Endothelial cell of umbilical vein (primary cell): ENCODE measurements around the gene TM9SF2. TPM values are rescaled to one million over a fixed set of nuclear protein-coding genes. Genes with fewer than 3 reads are reported as not detected.

ENCODE experiments used
- BruUV-seq: library from RNA; stranded (reverse); fragments of 400-500 nt; replicated peaks from 2 replicates; lab custom pipeline; 2021; lab: Mats Ljungman, UMichigan
- CTCF ChIA-PET: fragments of 300-600, 350-600 bp; sonication (Branson Sonifier 250); formaldehyde crosslinking; loops from one replicate; lab custom pipeline; 2021; ENCODE audit warnings: antibody characterized with exemption, inconsistent platforms; lab: Charles Lee
- POLR2A ChIA-PET: fragments of 300-600, 350-600 bp; sonication (Branson Sonifier 250); formaldehyde crosslinking; loops from one replicate; lab custom pipeline; 2021; ENCODE audit warnings: antibody characterized with exemption, inconsistent platforms; lab: Charles Lee
- DNase-seq: peaks from one replicate; pipeline ENCODE4 v3.0.0-alpha.2; 2011; ENCODE audit warnings: low read depth, low spot score
- FAIRE-seq: peaks from 2 replicates; lab custom pipeline; 2011; peaks lifted over from hg19 to GRCh38; lab: Jason Lieb, UNC
- H2AFZ ChIP-seq: 2 replicates; pipeline ENCODE4 v1.6.0; 2012; ENCODE audit warnings: low read depth, low read length, control low read depth, inconsistent platforms
- H3K27ac ChIP-seq: 2 replicates; pipeline ENCODE4 v1.5.1; 2011; ENCODE audit warnings: low read depth, mild to moderate bottlenecking, control low read depth, low read length, moderate library complexity; ENCODE audit not compliant: insufficient read depth
- H3K27me3 ChIP-seq, 2 experiments: 2 replicates each; pipeline versions ENCODE4 v1.6.0 to v1.6.1; 2011; ENCODE audit warnings: low read length in 2 of 2, mixed read lengths in 1 of 2; ENCODE audit not compliant: control insufficient read depth in 2 of 2, insufficient read depth in 2 of 2
- H3K36me3 ChIP-seq, 2 experiments: 2 replicates in 1 of 2; 3 replicates in 1 of 2; pipeline ENCODE4 v1.5.1; 2011; ENCODE audit warnings: low read length in 2 of 2, mild to moderate bottlenecking in 1 of 2, moderate library complexity in 1 of 2; ENCODE audit not compliant: control insufficient read depth in 2 of 2, insufficient read depth in 2 of 2; ENCODE audit errors: extremely low read depth in 1 of 2
- H3K4me1 ChIP-seq: 3 replicates; pipeline ENCODE4 v1.5.1; 2011; ENCODE audit warnings: mild to moderate bottlenecking, low read length; ENCODE audit not compliant: control insufficient read depth, insufficient read depth; ENCODE audit errors: extremely low read depth
- H3K4me2 ChIP-seq: 2 replicates; pipeline ENCODE4 v1.6.1; 2011; ENCODE audit warnings: low read length, control low read depth, mixed read lengths; ENCODE audit not compliant: insufficient read depth
- H3K4me3 ChIP-seq, 3 experiments: fragments of 200-600 bp in 1 of 3; sonication (generic), shearing (Covaris generic) in 1 of 3; replicated peaks in 1 of 3; 2 replicates each; pipeline ENCODE4 v1.5.1; 2011 to 2016; ENCODE audit warnings: control low read depth in 3 of 3, low read length in 3 of 3, mild to moderate bottlenecking in 2 of 3, inconsistent platforms in 1 of 3, low read depth in 1 of 3, moderate library complexity in 1 of 3; ENCODE audit not compliant: insufficient read depth in 1 of 3
- H3K79me2 ChIP-seq: 2 replicates; pipeline ENCODE4 v1.6.0; 2012; ENCODE audit warnings: low read length, inconsistent platforms; ENCODE audit not compliant: control insufficient read depth, insufficient read depth
- H3K9ac ChIP-seq: replicated peaks from 2 replicates; pipeline ENCODE3; 2011; ENCODE audit warnings: low read length, control low read depth; ENCODE audit not compliant: insufficient read depth; ENCODE audit errors: extremely low read depth
- H3K9me1 ChIP-seq: replicated peaks from 3 replicates; pipeline ENCODE4 v1.6.0; 2011; ENCODE audit warnings: mild to moderate bottlenecking, low read length; ENCODE audit not compliant: control insufficient read depth, insufficient read depth; ENCODE audit errors: extremely low read depth
- H3K9me3 ChIP-seq: replicated peaks from 2 replicates; pipeline ENCODE4 v1.5.1; 2012; ENCODE audit warnings: low read length, inconsistent platforms; ENCODE audit not compliant: control insufficient read depth, insufficient read depth
- H4K20me1 ChIP-seq: replicated peaks from 2 replicates; pipeline ENCODE3; 2011; ENCODE audit warnings: mild to moderate bottlenecking, low read length; ENCODE audit not compliant: control insufficient read depth, insufficient read depth; ENCODE audit errors: extremely low read depth
- GATA2 ChIP-seq: IDR thresholded peaks from 2 replicates; pipeline ENCODE4 v1.7.0; 2011; ENCODE audit warnings: low read depth, mild to moderate bottlenecking, moderate library complexity, mixed read lengths, low read length; ENCODE audit not compliant: insufficient read length, insufficient read depth
- JUN ChIP-seq: IDR thresholded peaks from 2 replicates; pipeline ENCODE4 v1.6.1; 2011; ENCODE audit warnings: borderline replicate concordance, low read depth; ENCODE audit not compliant: insufficient read length, insufficient read depth
- MYC ChIP-seq: IDR thresholded peaks from one replicate; pipeline ENCODE4 v1.6.1; 2011; ENCODE audit warnings: mild to moderate bottlenecking, low read depth, low read length
- POLR2AphosphoS5 ChIP-seq: IDR thresholded peaks from 2 replicates; pipeline ENCODE4 v1.6.1; 2012; ENCODE audit warnings: low read depth, mild to moderate bottlenecking, control low read depth, low read length, moderate library complexity; ENCODE audit not compliant: insufficient read depth
- dilution Hi-C: fragments of 300-500 bp; cut with MboI; formaldehyde crosslinking; loops from one replicate; pipeline ENCODE4 v1.15.0; 2019; ENCODE audit warnings: low sequenced_read_pairs; ENCODE audit not compliant: extremely low pct_ligation_motif_present
- intact Hi-C: fragments of 100-400 bp; cut with micrococcal nuclease; formaldehyde crosslinking; loops from one replicate; pipeline ENCODE4 v1.10.0; 2022
- polyA plus RNA-seq, 4 experiments: library from polyadenylated mRNA; depleted of rRNA in 3 of 4; stranded (reverse) in 3 of 4; unstranded in 1 of 4; fragments of >200 nt; gene quantifications; 2 replicates each; pipeline versions ENCODE4 v1.2.1 to v1.2.3, GENCODE V29; 2011 to 2012; ENCODE audit warnings: missing spikeins in 1 of 4
- total RNA-seq: library from RNA; stranded (reverse); gene quantifications from 2 replicates; pipeline ENCODE4 v1.2.3, GENCODE V29; 2021
- TF ChIP-seq, protein P1 (sequence below): IDR thresholded peaks from 2 replicates; pipeline ENCODE4 v1.6.1; 2011; ENCODE audit not compliant: insufficient read depth, insufficient read length
- TF ChIP-seq, protein P2 (sequence below), 2 donors: IDR thresholded peaks; 1 replicate in 1 of 2; 2 replicates in 1 of 2; pipeline ENCODE4 v1.5.1; 2011; ENCODE audit warnings: low read length in 2 of 2, mild to moderate bottlenecking in 2 of 2, moderate library complexity in 2 of 2, control low read depth in 1 of 2, inconsistent platforms in 1 of 2, low read depth in 1 of 2; ENCODE audit not compliant: insufficient read depth in 1 of 2; ENCODE audit errors: extremely low read depth in 1 of 2

TM9SF2 gene
- total and polyA plus RNA-seq, 2 donors (not counting 3 experiments of a cell fraction or from before 2014, with no cell fraction given): 76.0 to 90.0 TPM

DNA sequence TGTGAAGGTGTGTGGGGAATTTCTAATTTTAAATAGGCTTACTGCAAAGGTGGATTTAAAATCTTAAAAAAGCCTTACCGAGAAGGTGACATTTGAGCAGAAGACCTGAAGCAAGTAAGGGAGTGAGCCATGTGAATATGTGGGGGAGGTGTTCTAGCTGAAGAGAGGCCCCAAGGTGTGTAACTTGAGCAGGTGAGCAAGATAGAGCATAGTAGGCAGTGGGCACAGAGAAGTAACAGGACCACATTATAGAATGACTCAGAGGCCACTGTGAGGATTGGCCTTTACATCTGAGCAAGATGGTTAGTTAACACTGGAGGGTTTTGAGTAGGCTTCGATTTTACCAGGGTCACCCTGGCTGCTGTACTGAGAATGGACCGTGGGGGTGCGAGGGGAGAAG is 22.6 kb downstream of the TM9SF2 start:
- Histone ChIP-seq H3K27me3 (no peaks in the 10 kb centered on the region), H3K27ac (no peak overlapping the region), H3K4me3 (no peak overlapping the region), H3K9me1 (no peaks in the 10 kb centered on the region), H3K79me2 (no peaks in the 10 kb centered on the region), H3K9ac (no peak overlapping the region), H3K9me3 (no peaks in the 10 kb centered on the region), H3K4me1 (no peaks in the 10 kb centered on the region), H3K4me2 (no peak overlapping the region), H2AFZ (no peak overlapping the region), H4K20me1 (no peaks in the 10 kb centered on the region), H3K36me3 (peaks cover 10 to 14% of the 10 kb centered on the region in 2 experiments)
- dilution Hi-C loops: no loop called here
- DNase-seq (no peak), FAIRE-seq (no peak)
- TF ChIP-seq, protein P1, sequence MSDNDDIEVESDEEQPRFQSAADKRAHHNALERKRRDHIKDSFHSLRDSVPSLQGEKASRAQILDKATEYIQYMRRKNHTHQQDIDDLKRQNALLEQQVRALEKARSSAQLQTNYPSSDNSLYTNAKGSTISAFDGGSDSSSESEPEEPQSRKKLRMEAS: no peak
- no peak for TF ChIP-seq JUN
- intact Hi-C loops: no loop called here
- BruUV-seq: no TSS peak
- POLR2A ChIA-PET: no interaction called here
- CTCF ChIA-PET: no interaction called here

DNA sequence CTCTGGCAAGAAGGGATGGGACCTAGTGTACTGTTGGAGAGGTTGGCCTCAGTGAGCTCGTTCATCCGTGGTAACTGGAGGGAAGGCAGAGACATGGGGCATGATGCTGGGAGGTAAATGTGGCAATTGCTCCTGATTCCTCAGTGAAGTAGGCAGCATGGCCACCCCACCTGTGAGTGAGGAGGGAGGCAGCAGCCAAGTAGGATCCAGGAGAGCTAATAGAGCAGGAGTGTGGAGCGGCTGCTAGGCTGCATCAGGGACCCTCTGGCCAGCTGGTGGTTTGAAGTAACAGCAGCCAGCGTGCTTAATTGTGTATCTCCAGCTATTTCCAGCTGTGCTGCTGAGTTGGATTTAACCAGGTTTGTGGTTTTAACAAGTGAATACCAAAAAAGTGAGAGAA is 24.7 kb downstream of the TM9SF2 start:
- ChIA-PET POLR2A (interaction anchor here (0.7 kb wide), 1 partner anchor 647 kb away, joined by 3 read pairs; no protein-coding TSS in a partner anchor), CTCF (interaction anchor here (1.0 kb wide), 1 partner anchor 84 kb away, joined by 4 read pairs; no protein-coding TSS in a partner anchor)
- Histone ChIP-seq H3K27me3 (no peaks in the 10 kb centered on the region), H3K9me1 (no peaks in the 10 kb centered on the region), H3K4me2 (no peak overlapping the region), H3K9me3 (no peaks in the 10 kb centered on the region), H3K79me2 (no peaks in the 10 kb centered on the region), H3K4me1 (no peaks in the 10 kb centered on the region), H2AFZ (no peak overlapping the region), H4K20me1 (no peaks in the 10 kb centered on the region), H3K9ac (no peak overlapping the region), H3K4me3 (no peak overlapping the region), H3K27ac (no peak overlapping the region), H3K36me3 (peaks cover 7 to 14% of the 10 kb centered on the region in 2 experiments)
- DNase-seq: no peak
- intact Hi-C loops: loop anchor here (5.0 kb wide), 1 partner anchor 86 kb away; no protein-coding TSS in a partner anchor
- no TSS peak for BruUV-seq
- dilution Hi-C loops: no loop called here
- no peak for FAIRE-seq
- TF ChIP-seq GATA2 (no peak), POLR2AphosphoS5 (no peak), MYC (no peak)
- TF ChIP-seq, protein P2, sequence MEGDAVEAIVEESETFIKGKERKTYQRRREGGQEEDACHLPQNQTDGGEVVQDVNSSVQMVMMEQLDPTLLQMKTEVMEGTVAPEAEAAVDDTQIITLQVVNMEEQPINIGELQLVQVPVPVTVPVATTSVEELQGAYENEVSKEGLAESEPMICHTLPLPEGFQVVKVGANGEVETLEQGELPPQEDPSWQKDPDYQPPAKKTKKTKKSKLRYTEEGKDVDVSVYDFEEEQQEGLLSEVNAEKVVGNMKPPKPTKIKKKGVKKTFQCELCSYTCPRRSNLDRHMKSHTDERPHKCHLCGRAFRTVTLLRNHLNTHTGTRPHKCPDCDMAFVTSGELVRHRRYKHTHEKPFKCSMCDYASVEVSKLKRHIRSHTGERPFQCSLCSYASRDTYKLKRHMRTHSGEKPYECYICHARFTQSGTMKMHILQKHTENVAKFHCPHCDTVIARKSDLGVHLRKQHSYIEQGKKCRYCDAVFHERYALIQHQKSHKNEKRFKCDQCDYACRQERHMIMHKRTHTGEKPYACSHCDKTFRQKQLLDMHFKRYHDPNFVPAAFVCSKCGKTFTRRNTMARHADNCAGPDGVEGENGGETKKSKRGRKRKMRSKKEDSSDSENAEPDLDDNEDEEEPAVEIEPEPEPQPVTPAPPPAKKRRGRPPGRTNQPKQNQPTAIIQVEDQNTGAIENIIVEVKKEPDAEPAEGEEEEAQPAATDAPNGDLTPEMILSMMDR (IDR thresholded peaks at IDR 0.05; ENCODE audit: extremely low read depth in 1 of 2, insufficient read depth in 1 of 2, low read depth in 1 of 2, low read length in 2 of 2): no peak
